HG03558 (cell line): ENCODE results near the gene NAA10.
A peak's percentile ranks its signal among the peaks of the same experiment; 100 is the strongest.

Source experiments
- ATAC-seq: cut with Tn5 transposase; IDR thresholded peaks from one replicate; pipeline ENCODE4 v1.9.1; 2021; ENCODE audit warnings: moderate number of reproducible peaks; ENCODE audit not compliant: unreplicated experiment; ENCODE audit errors: extremely low read depth

Gene NAA10

DNA sequence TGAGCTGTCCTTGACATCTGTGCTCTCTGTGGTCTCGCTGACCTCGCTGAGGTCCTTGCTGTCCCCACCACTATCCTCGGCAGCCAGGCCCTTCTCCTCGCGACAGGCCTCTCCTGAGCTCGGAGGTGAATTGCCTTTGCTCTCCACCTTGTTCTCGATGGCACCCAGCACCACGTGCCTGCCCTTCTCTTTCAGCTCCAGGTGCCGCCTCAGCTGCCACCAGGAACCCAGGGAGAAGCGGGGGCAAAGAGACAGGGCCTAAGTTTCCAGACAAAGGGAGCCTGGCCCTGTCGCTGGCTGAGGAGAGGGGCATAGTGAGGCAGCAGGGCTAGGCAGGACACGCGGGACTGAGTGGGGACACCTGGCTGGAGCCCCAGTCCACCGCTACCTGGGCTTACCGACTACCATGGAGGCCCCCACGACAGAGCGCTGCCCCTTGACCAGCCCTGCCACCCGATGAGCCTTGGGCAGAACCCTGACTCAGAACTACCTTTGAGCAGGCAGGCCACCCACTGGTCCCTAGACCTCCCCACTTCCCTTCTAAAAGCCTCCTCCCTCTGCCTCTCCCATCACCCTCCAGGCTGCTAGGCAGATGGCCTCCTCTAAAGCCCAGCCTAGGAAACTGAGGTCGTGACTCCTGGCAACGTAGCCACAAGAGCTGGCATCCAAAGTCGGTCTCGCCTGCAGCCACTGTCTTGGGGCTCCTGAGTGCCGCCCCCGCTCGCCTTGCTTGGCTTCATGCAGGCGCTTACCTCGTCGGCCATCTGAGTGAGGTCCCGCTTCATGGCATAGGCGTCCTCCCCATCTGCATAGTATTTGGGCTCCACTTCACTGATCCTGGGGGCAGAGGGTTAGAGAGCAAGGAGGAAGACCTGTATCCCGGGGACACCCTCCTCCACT lies 4.6 kb downstream of the NAA10 start:
- no peak for ATAC-seq

DNA sequence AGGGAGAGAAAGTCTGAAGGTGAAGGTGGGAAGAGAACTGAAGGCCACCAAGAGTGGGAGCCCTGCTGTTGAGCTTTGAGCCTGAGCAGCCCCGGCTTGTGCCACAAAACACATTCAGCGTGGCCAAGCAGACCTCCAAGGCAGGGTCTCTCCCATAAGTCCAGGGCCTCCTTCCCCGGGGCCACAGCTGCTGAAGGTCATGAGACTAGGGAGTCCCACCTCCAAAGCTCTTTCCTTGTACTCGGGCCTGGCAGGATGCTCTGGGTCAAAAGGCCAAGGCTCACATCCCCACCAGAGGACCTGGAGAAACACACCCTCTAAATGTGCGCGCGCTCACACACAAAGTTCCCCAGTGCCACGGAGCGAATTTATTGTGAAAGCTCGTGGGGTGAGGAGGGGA lies 5.3 kb downstream of the NAA10 start:
- ATAC-seq, result no peak

DNA sequence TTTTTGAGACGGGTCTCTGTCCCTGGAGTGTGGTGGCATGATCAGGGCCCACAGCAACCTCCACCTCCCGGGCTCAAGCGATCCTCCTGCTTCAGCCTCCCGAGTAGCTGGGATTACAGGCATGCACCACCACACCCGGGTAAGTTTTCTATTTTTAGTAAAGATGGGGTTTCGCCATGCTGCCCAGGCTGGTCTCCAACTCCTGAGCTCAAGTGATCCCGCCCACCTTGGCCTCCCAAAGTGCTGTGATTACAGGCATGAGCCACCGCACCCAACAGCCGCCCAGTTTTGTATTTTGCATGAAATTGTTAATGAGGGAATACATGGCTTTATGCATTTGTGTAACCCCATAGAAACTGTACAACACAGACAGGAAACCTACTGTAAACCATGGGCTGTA lies 6.0 kb downstream of the NAA10 start:
- ATAC-seq, result no peak

DNA sequence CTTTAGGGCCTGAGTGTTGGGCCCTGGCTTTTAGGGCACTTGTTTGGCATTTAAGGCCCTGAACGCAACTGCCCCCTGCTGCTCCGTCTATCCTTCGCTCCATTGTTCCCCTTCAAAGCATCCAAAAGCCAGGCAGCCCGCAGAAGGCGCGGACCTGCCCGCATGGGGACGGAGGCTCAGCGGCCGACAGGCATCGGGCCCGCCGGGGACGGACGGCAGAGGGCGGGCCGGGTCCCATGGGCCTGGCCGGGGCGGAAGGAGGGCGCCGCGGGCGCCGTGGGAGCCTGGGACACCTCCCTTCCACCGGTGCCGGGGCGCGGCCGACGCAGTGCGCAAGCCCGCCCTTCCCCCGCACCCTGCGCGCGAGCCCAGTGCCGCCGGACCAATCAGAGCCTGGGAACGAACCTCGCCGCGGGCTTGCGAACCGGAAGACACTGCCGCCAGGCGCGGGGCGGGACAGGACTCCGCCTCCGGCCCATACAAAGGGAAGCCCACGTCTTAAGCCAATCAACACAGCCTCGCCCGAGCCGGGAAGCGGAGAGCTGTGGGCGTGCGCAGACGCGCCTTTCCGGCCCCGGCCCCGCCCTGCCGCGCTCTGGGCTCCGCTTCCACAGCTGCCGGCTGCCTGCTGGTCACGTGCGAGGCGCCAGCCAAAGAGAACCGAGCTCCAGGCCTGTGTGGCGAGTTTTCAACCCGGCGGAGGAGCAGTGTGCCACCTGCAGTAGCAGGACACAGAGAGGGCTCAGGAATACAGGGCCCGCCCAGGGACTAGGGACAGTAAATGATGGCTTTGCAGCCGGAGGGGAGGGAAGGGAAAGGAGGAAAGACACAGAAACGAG lies 6.7 kb downstream of the NAA10 start:
- ATAC-seq, result peak; percentile 46

GRCh38 chrX:153927672-153927921 lies 7.2 kb downstream of the NAA10 start:
- ATAC-seq, result no peak

DNA sequence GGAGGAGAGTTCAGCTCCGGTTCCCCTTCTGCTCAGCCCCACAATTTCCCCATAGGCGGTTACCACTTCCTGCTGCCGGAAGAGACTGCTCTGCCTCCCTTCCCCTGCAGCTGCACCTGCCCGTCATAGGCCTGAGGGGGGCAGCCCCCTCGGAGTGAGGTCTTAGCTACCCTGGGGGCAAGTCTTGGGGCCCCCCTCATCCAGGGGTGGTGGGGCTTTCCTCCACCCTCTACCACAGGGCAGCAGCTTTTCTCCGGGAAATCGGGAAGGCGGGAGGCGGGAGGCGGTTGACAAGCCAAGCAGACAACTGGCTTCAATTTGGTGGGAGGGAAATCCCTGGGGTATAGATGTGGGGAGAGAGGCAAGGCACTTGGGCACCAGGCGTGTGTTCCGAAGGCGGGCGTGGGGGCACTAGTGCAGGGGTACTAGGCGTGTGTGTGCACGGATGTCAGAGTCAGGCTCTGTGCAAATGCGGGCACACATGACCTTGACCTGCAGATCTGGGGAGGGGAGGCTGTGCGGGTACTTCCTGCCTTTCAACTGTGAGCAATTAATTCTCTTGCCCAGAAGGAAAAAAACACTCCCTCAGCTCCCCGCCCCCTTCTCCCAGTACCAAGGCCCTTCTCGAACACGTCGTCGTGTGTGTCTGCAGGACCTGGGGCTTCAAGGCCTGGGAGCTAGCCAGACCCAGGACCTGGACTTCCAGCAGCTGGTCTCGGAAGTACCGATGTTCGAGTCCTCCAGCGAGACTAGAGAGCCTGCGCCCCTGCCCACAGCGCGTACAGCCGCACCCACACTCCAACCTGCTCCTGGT lies 7.8 kb downstream of the NAA10 start:
- ATAC-seq, result peak; percentile 24

DNA sequence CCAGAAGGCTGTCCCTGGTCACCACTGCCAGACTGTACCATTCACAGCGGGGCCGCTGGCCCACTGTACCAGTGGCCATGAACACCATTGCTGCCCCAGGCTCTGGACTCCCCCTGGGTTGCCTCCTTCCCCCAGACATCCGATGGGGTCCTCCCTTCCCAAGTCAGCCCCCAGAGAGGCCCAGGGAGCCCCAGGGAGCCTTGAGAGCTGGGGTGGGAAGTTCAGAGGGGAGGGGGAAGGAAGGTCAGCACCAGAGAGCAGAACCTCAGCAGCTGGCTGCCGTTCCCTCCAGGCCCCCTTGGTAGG lies 8.3 kb downstream of the NAA10 start:
- no peak for ATAC-seq

DNA sequence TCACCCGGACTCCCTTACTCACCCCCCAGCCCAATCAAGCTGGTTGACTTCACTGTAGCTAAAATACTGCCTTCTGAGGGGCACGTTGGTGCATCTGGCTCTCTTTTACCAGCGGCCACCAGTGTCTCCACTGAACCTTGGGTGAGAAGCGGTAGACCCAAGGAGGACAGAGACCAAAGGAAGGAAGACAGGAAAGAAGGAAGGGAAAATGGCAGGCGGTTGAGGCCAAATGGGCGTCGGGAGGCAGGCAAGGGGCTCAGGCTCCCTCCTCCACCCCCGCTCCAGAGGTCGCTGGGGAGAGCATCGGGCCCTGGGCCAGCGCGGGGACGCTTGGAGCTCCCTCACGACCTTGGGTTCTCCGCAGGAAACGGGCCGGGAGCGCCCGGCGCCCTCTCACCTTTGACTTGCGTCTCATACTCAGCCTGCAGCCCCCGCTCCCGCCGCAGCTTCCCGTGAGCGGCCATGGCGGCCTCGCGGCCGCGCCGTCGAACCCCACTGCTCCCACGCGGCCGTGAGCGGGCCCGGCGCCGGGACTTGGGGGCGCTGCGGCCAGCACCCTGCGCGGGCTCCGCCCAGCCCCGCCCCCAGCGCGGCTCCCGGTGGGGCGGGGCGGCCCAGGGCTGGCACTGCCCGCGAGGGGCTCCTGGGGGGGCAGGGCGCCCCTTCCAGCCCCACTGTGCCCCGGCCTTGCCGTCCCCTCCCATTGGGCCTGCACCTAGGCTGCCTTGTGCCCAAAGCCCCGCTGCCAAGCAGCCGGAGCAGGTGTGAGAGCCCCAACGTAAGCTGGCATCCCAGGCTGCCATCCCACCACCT lies 8.9 kb downstream of the NAA10 start, which contains the start of gene ARHGAP4:
Gene ARHGAP4, minus strand, starts transcription at position 526 of the 813 bp plus-strand sequence. Its CDS starts 62 bp downstream, at position 464.
- no peak for ATAC-seq

- ATAC-seq, result no peak
Observed at GRCh38 chrX:153925387-153925738, 9.5 kb downstream of the NAA10 start.

DNA sequence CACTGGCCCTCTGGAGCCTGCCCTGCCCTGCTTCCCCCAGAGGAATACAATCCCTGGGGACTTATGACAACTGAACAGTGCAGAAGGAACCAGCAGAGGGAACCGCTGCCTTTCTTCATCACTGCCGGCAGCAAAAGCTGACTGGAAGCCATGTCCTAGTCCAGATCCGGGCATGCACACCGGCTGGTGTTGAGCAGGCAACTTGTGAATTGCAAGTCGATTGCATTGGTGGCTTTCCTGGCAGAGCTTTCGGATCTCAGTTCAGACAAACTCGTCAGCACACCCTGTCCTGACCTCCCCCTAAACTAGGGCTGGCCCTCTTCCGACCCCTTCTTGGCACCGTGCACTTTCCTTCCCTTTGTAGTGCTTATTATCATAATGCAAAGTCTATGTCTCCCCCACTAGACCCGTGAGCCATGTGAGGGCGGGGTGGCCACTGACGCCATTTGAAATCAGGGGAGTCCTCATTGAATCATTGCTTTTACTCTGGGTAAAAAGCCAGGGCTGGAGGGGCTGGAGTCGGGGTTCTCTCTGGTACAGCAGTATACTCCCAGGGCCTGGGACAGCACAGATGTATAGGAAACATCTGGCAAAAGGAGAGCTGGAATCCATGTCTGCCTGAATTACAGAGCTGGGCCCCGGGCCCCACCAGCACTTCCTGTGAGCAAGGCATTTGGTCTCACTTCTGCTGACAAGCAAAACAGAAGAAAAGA lies 10.5 kb downstream of the NAA10 start:
- ATAC-seq, result no peak

- ATAC-seq, result no peak
Observed at GRCh38 chrX:153922932-153923857, 11.6 kb downstream of the NAA10 start.

DNA sequence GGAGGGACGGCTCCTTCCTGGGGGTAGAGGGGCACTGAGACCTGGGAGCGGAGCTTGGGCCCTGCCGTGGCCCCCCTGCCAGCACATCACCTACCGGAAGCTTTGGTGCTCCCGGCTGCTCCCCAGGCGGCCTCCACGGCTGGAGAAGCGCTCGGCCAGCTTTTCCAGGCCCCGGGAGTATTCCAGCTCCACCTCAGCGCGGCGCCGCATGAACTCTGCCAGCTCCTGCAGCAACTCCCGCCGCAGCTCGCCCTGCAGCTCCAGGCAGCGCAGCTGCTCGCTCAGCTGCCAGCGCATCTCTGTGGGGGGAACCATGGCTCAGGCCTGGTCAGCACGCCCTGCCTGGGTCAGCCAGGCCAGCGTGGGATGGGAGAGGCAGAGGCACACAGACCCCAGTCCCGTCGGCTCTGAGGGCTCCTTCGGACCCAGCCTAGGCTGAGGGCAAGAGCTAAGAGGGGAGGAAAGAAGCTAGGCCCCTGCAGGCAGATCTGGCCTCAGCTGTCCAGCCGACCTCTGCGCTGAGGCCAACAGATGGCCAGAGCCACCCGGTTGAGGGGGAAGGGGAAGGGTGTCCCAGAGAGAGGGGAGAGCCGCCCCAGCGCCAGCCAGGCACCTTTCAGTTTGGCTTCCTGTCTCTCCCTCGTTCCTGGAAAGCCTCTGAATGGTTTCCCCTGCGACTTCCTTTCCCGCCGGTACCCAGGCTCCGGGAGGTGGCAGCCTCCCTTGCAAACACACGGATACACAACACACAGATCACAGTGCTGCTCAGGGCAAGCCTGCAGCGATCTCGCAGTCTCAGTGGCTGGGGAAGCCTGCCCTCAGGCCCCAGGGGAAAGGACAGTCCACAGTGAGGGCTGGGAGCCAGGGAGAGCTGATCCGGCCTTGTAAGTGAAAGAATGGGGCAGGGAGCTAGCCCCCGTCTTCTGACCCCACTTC lies 13.1 kb downstream of the NAA10 start:
- no peak for ATAC-seq

GRCh38 chrX:153921070-153921469 lies 13.8 kb downstream of the NAA10 start:
- no peak for ATAC-seq

- no peak for ATAC-seq
Observed at GRCh38 chrX:153920546-153920945, 14.3 kb downstream of the NAA10 start.

- ATAC-seq, result no peak
Observed at GRCh38 chrX:153919281-153919680, 15.6 kb downstream of the NAA10 start.

DNA sequence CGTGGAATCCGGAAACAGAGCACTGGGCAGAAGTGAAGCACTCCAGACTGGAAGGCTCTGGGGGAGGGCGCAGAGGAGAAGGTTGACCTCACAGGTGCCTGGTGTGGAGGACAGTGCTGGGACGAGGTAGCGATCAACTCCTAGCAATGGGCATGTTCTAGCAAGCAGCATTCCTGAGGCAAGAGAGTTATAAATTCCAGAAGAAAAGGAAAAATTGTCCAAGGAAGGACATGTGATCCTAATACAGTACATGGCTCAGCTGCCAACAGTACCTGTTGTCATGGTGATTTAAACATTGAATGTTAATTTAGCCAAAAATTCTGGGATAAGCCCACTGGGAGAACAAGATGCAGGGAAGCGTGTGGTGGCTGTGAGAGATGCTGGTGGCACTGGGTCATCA lies 17.0 kb downstream of the NAA10 start:
- no peak for ATAC-seq

- no peak for ATAC-seq
Observed at GRCh38 chrX:153913701-153914100, 21.1 kb downstream of the NAA10 start.
